Glomerular visceral epithelial cell (primary cell): ENCODE measurements around the gene DKK3.
A peak's percentile ranks its signal among the peaks of the same experiment; 100 is the strongest.

Experiments used
- DNase-seq: peaks from one replicate; pipeline ENCODE4 v3.0.0-alpha.2; 2016; ENCODE audit errors: extremely low spot score

DKK3 gene

DNA sequence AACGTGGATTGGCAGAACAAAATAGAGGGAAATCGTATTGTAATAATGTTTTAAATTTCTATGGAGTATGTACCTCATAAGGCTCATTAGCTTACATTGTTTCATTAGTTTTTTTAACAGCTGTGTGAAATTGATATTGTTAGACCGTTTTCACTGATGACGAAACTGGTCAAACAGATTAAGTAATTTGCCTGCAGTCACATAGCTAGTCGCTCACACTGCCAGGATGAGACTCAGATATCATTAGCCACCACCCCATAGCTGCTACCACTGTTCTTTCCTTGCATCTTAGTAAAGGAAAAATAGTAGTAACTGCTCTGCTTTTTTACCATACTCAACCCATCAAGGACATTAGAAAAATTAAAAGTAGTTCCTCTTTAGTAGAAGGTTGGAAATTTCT lies 64.0 kb downstream of the DKK3 start:
- no peak for DNase-seq

GRCh38 chr11:11942668-11943067 lies 65.8 kb downstream of the DKK3 start:
- DNase-seq = no peak

- no peak for DNase-seq
Measured at GRCh38 chr11:11940551-11940950, 67.9 kb downstream of the DKK3 start.

GRCh38 chr11:11937957-11938356 lies 70.5 kb downstream of the DKK3 start:
- no peak for DNase-seq

DNA sequence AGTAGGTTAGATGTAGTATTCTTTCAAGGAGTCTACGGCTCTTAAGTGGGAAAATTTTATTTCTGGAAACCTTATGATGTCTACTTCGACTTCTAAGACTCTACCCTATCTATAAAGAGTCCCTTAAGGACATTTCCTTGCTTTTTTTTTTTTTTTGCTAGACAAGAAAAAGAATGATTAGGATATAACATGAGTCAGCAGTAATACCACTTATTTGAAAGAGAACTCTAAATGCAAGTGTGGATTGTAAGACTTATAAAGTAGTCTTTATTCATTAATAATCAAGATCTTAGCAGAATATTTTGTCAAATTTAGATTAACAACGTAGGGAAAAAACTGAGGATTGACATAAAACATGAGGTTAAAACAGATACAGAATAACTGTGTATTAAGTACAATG lies 71.0 kb downstream of the DKK3 start:
- no peak for DNase-seq

DNA sequence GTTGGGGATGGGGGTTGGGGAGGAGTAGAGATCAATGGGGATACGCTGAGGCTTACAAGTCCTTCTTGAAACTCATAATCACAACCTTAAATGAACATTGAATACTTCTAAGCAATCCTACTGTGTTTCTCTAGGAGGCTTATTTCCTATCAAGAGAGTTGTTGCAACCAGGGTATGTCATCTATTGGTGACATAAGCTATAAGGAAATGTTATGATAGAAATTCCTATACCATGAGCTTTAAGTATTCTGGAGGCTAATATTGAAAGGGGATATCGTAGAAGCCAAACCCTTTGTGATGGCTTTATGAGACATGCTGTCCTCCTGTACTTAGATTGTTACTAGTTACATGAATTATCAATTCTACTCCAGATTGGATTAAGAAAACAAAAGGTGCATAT lies 72.9 kb downstream of the DKK3 start:
- DNase-seq = no peak

- peak; percentile 69 for DNase-seq
Measured at GRCh38 chr11:11931461-11932055, 76.9 kb downstream of the DKK3 start.

DNA sequence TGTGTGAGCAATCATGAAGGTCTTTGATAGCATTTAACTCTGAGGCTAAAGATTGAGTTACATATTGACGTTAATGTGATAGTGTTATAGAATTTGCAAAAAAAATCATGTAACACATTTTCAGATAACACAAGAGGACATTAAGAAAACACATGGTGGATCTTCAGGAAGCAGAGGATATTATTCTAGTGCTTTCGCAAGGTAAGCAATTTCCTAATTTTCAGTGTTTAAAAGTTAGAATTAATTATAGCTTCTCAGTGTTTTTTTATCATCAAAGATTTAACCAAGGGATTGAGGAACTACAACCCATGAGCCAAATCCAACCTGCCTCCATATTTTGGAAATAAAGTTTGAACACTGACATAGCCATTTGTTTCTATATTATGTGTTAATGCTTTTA lies 78.5 kb downstream of the DKK3 start:
- DNase-seq = no peak

DNA sequence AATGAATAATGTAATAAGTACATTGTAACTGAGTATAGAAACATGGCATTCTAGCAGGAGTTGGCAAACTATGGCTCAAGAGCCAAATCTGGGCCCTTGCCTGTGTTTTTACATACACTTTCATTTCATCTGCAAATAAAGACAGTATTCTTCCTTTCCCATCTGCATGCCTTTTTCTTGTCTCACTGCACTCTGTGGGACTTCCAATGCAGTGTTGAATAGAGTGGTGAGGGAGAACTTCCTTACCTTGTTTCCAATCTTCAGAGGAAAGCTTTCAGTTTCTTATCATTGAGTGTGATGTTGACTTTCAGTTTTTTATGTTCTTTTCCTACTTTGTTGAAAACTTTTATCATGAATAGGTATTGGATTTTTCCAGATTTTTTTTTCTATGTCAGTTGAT lies 84.6 kb downstream of the DKK3 start:
- DNase-seq = no peak

- peak; percentile 70 for DNase-seq
Measured at GRCh38 chr11:11916981-11917399, 91.4 kb downstream of the DKK3 start.

DNA sequence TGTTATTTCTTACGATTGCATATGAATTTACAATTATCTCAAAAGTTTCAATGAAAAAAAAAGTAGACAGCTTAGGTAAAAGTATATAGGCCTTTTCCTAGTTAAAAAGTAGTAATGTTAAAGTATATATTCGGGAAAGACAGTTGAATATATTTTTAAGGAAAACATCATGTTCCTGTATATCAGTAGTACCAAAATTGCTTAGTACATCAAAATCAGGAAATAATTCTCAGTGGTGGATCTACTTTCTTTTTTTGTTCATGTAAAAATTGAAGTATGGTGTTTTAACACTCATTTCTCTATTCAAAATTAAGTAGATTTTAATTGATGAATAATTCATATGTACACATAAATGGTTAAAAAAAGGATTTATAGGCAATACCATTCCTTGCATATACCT lies 92.8 kb downstream of the DKK3 start:
- DNase-seq = no peak

DNA sequence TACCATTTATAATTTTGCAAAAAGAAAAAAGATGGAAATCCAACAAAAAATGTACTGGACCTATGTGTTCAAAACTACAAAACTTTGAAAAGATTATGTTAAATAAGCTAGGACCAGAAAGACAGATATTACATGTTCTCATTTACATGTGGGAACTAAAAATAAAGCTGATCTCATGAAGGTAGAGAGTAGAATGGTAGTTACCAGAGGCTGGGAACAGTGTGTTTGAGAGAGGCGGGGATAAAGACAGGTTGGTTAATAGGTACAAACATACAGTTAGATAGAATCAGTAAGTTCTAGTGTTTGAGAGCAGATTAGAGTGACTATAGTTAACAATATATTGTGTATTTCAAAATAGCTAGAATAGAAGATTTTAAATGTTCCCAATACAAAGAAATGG lies 95.0 kb downstream of the DKK3 start:
- DNase-seq = no peak
